HCT116 (cell line): Measurements from ENCODE around the gene RACGAP1. TPM values are rescaled to one million over a fixed set of nuclear protein-coding genes. Genes with fewer than 3 reads are reported as not detected.
A peak's percentile ranks its signal among the peaks of the same experiment; 100 is the strongest.

ENCODE experiments used
- ATAC-seq: fragments of 200-7000 bp; cut with Tn5 transposase; 2 replicates; pipeline ENCODE4 v1.9.1; 2020; ENCODE audit warnings: mild to moderate bottlenecking, moderate library complexity
- BruUV-seq: library from RNA; stranded (reverse); fragments of 400-500 nt; replicated peaks from 2 replicates; lab custom pipeline; 2021; lab: Mats Ljungman, UMichigan
- CTCF ChIA-PET: fragments of 300-600 bp; sonication (Branson Sonifier 250); formaldehyde crosslinking; loops from one replicate; lab custom pipeline; 2021; ENCODE audit warnings: antibody characterized with exemption; lab: Charles Lee
- POLR2A ChIA-PET: fragments of 300-600, 350-600 bp; sonication (Branson Sonifier 250); formaldehyde crosslinking; loops from one replicate; lab custom pipeline; 2021; ENCODE audit warnings: antibody characterized with exemption; lab: Charles Lee
- RAD21 ChIA-PET, 2 experiments: fragments of 300-600 bp; sonication (Branson Sonifier 250); formaldehyde crosslinking; loops; one replicate each; lab custom pipeline; 2023; ENCODE audit warnings: low total read pairs in 2 of 2; ENCODE audit not compliant: uncharacterized antibody in 2 of 2, unreplicated experiment in 2 of 2, low non-redundant PET in 1 of 2; lab: Charles Lee
- DNase-seq: peaks from one replicate; pipeline ENCODE4 v3.0.0-alpha.2; 2010; ENCODE audit warnings: low read depth, low spot score
- H2AFZ ChIP-seq: fragments of 200-600 bp; shearing (Covaris generic), sonication (generic); 2 replicates; pipeline ENCODE4 v1.6.1; 2017; ENCODE audit warnings: low read depth, mixed run types, mixed read lengths, antibody characterized with exemption, low read length; ENCODE audit not compliant: poor library complexity, severe bottlenecking
- H3K27ac ChIP-seq: 2 replicates; pipeline ENCODE4 v1.5.1; 2012; ENCODE audit warnings: low read depth, low read length
- H3K27me3 ChIP-seq: fragments of 200-600 bp; sonication (generic); 2 replicates; pipeline ENCODE4 v1.6.1; 2016; ENCODE audit warnings: mixed run types, low read length, mixed read lengths; ENCODE audit not compliant: insufficient read depth
- H3K36me3 ChIP-seq, 2 experiments: fragments of 200-500 bp in 1 of 2; fragments of 200-600 bp in 1 of 2; sonication (Bioruptor generic) in 1 of 2; sonication (generic) in 1 of 2; 2 replicates each; pipeline versions ENCODE4 v1.5.1 to v1.6.1; 2014 to 2016; ENCODE audit warnings: low read length in 2 of 2, inconsistent platforms in 1 of 2, mixed read lengths in 1 of 2, mixed run types in 1 of 2; ENCODE audit not compliant: insufficient read depth in 2 of 2, control insufficient read depth in 1 of 2
- H3K4me1 ChIP-seq, 2 experiments: fragments of 200-600 bp in 1 of 2; sonication (generic) in 1 of 2; 2 replicates each; pipeline versions ENCODE4 v1.5.1 to v1.6.1; 2012 to 2017; ENCODE audit warnings: low read length in 2 of 2, inconsistent platforms in 1 of 2, mild to moderate bottlenecking in 1 of 2, mixed read lengths in 1 of 2, mixed run types in 1 of 2, moderate library complexity in 1 of 2; ENCODE audit not compliant: insufficient read depth in 2 of 2, control insufficient read depth in 1 of 2
- H3K4me2 ChIP-seq: fragments of 200-600 bp; sonication (generic); 2 replicates; pipeline ENCODE4 v1.6.1; 2017; ENCODE audit warnings: mixed run types, low read length, mixed read lengths
- H3K4me3 ChIP-seq, 2 experiments: fragments of 200-600 bp in 1 of 2; sonication (generic) in 1 of 2; replicated peaks in 1 of 2; 2 replicates each; pipeline ENCODE4 v1.5.1; 2011 to 2016; ENCODE audit warnings: low read length in 2 of 2, control low read depth in 1 of 2, low read depth in 1 of 2, mild to moderate bottlenecking in 1 of 2, mixed read lengths in 1 of 2, mixed run types in 1 of 2
- H3K79me2 ChIP-seq: fragments of 200-600 bp; sonication (generic); 2 replicates; pipeline ENCODE4 v1.6.1; 2017; ENCODE audit warnings: mild to moderate bottlenecking, mixed run types, low read length, moderate library complexity, mixed read lengths; ENCODE audit not compliant: insufficient read depth
- H3K9ac ChIP-seq: fragments of 200-600 bp; sonication (generic); 2 replicates; pipeline ENCODE4 v1.6.1; 2016; ENCODE audit warnings: low read length, mixed read lengths
- H3K9me2 ChIP-seq: fragments of 200-600 bp; sonication (generic), shearing (Covaris generic); 2 replicates; pipeline ENCODE4 v1.6.1; 2017; ENCODE audit warnings: mixed run types, mild to moderate bottlenecking, moderate library complexity; ENCODE audit not compliant: insufficient read depth
- H3K9me3 ChIP-seq, 2 experiments: fragments of 200-500 bp in 1 of 2; fragments of 200-600 bp in 1 of 2; sonication (Bioruptor generic) in 1 of 2; sonication (generic) in 1 of 2; 2 replicates each; pipeline ENCODE4 v1.6.1; 2014 to 2017; ENCODE audit warnings: low read length in 2 of 2, mixed read lengths in 2 of 2, inconsistent platforms in 1 of 2, low read depth in 1 of 2, mild to moderate bottlenecking in 1 of 2, mixed run types in 1 of 2, moderate library complexity in 1 of 2; ENCODE audit not compliant: control insufficient read depth in 1 of 2, insufficient read depth in 1 of 2
- H4K20me1 ChIP-seq: fragments of 200-600 bp; sonication (generic), shearing (Covaris generic); 2 replicates; pipeline ENCODE4 v1.6.1; 2017; ENCODE audit warnings: mixed run types, mild to moderate bottlenecking, moderate library complexity; ENCODE audit not compliant: insufficient read depth
- ATF3 ChIP-seq: IDR thresholded peaks from 2 replicates; pipeline ENCODE4 v1.6.1; 2012
- CBX3 ChIP-seq: IDR thresholded peaks from 2 replicates; pipeline ENCODE4 v1.6.1; 2012; ENCODE audit warnings: low read depth
- CTCF ChIP-seq, 3 experiments: fragments of 200-600 bp in 1 of 3; sonication (generic) in 1 of 3; IDR thresholded peaks in 2 of 3; conservative IDR thresholded peaks in 1 of 3; 2 replicates each; pipeline ENCODE4 v1.5.1; 2012 to 2017; ENCODE audit warnings: low read depth in 2 of 3, low read length in 2 of 3, antibody characterized with exemption in 1 of 3, borderline replicate concordance in 1 of 3, control low read depth in 1 of 3, mild to moderate bottlenecking in 1 of 3, mixed read lengths in 1 of 3, mixed run types in 1 of 3, moderate library complexity in 1 of 3; ENCODE audit not compliant: insufficient read depth in 1 of 3
- ELF1 ChIP-seq: IDR thresholded peaks from 2 replicates; pipeline ENCODE4 v1.6.1; 2012; ENCODE audit warnings: low read depth, borderline replicate concordance
- EZH2phosphoT487 ChIP-seq: fragments of 200-600 bp; IDR thresholded peaks from 2 replicates; pipeline ENCODE4 v1.6.1; 2018; ENCODE audit warnings: antibody characterized with exemption, borderline replicate concordance
- JUND ChIP-seq: IDR thresholded peaks from 2 replicates; pipeline ENCODE4 v1.6.1; 2012
- MAX ChIP-seq: IDR thresholded peaks from 2 replicates; pipeline ENCODE4 v1.6.1; 2012
- POLR2AphosphoS5 ChIP-seq: IDR thresholded peaks from 2 replicates; pipeline ENCODE4 v1.6.1; 2011; ENCODE audit warnings: mild to moderate bottlenecking, low read depth, low read length, moderate library complexity
- RAD21 ChIP-seq: IDR thresholded peaks from 2 replicates; pipeline ENCODE4 v1.6.1; 2012; ENCODE audit warnings: low read depth, mild to moderate bottlenecking
- REST ChIP-seq: IDR thresholded peaks from 2 replicates; pipeline ENCODE4 v1.6.1; 2012; ENCODE audit warnings: low read depth
- SRF ChIP-seq: IDR thresholded peaks from 2 replicates; pipeline ENCODE4 v1.6.1; 2012; ENCODE audit warnings: low read depth
- TCF7L2 ChIP-seq: IDR thresholded peaks from 2 replicates; pipeline ENCODE4 v1.7.0; 2011; ENCODE audit warnings: borderline replicate concordance, inconsistent platforms; ENCODE audit not compliant: insufficient read depth, insufficient read length; ENCODE audit errors: extremely low read depth
- YY1 ChIP-seq: IDR thresholded peaks from 2 replicates; pipeline ENCODE4 v1.6.1; 2011; ENCODE audit warnings: low read length, low read depth, moderate library complexity, mild to moderate bottlenecking; ENCODE audit not compliant: insufficient replicate concordance; ENCODE audit errors: extremely low read depth
- ZBTB33 ChIP-seq: IDR thresholded peaks from 2 replicates; pipeline ENCODE4 v1.6.1; 2011; ENCODE audit warnings: mild to moderate bottlenecking, low read length, moderate library complexity; ENCODE audit not compliant: insufficient replicate concordance; ENCODE audit errors: extremely low read depth
- intact Hi-C: fragments of 100-400 bp; cut with micrococcal nuclease; formaldehyde crosslinking; loops from 2 replicates; pipeline ENCODE4 v1.10.0; 2022
- total RNA-seq: library from RNA; stranded (reverse); gene quantifications from one replicate; pipeline ENCODE4 v1.2.1, GENCODE V29; 2021; ENCODE audit not compliant: unreplicated experiment

The RACGAP1 gene
- total RNA-seq, 1 experiment from 2014 or later: 147 TPM

GRCh38 chr12:50025187-50026059, at the start of gene RACGAP1 (continued):
- TF ChIP-seq CTCF (IDR thresholded peaks at IDR 0.05 in 2 of 3, conservative IDR thresholded peaks at IDR 0.05 in 1 of 3; ENCODE audit: borderline replicate concordance in 1 of 3, insufficient read depth in 1 of 3, low read depth in 2 of 3, low read length in 2 of 3) (no peak), YY1 (peak; percentile 99), EZH2phosphoT487 (no peak), ATF3 (no peak), MAX (peak; percentile 92)

GRCh38 chr12:50073712-50074111, 48.4 kb upstream of the RACGAP1 start:
- ATAC-seq: no peak
- Histone ChIP-seq H3K9me3 (no peaks in the 10 kb centered on the region), H3K9me2 (no peaks in the 10 kb centered on the region), H3K79me2 (no peaks in the 10 kb centered on the region), H3K4me1 (peaks cover 0 to 16% of the 10 kb centered on the region in 2 experiments; a peak in 1 of 4 replicates), H4K20me1 (no peaks in the 10 kb centered on the region; the same call in 1 of the 2 replicates), H2AFZ (no peak overlapping the region), H3K27ac (no peak overlapping the region), H3K27me3 (no peaks in the 10 kb centered on the region), H3K9ac (no peak overlapping the region), H3K36me3 (0 out of 4 replicates have a peak, but pooled peaks cover 0 to under 1% of the 10 kb centered on the region in 2 experiments), H3K4me3 (no peak overlapping the region), H3K4me2 (no peak overlapping the region)
- ChIA-PET POLR2A (no interaction called here), CTCF (interaction anchor here (1.2 to 1.7 kb wide), 2 partner anchors 102 to 107 kb away, joined by 4 to 12 read pairs; no protein-coding TSS in a partner anchor), RAD21 (interaction anchor here in 1 of 2 experiments (0.6 to 1.4 kb wide), 2 partner anchors 44 to 102 kb away, joined by 3 to 4 read pairs; no protein-coding TSS in a partner anchor)
- BruUV-seq: no TSS peak
- TF ChIP-seq POLR2AphosphoS5 (no peak), ELF1 (no peak), JUND (no peak), YY1 (no peak), SRF (no peak), RAD21 (no peak), ZBTB33 (no peak), CBX3 (no peak), TCF7L2 (no peak), REST (no peak)
- intact Hi-C loops: no loop called here
- DNase-seq: no peak
